ENCODE measurements around the gene ANKRD16.

The ANKRD16 gene

DNA sequence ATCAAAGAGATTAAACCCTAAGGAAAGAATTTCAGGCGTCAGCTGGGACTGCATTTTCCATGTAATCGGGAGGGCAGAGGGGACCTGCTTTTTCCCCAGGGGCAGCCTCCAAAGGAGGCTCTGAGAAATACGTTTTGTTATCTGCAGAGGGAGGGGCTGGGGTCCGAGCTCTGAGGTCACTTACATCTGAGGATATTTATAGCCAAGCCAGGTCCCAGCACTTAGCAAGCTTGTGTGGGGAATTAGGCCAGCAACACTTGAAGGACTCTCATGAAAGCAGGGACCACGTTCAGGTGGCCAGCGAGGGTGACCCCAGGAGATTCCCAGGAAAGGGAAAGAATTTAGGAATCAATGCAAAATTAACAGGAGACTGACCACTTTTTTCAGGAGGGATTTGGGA lies 55.9 kb downstream of the ANKRD16 start:
- Histone ChIP-seq H3K36me3 (ENCODE audit: control insufficient read depth, insufficient read depth, low read length) (no peaks in the 10 kb centered on the region), H4K5ac (ENCODE audit: low read length) (no peak overlapping the region), H3K4ac (ENCODE audit: low read depth, low read length) (no peak overlapping the region), H3K79me1 (ENCODE audit: low read length) (no peaks in the 10 kb centered on the region), H3K23ac (ENCODE audit: low read length) (no peak overlapping the region), H3K4me2 (ENCODE audit: low read length) (no peak overlapping the region), H2BK15ac (replicated peaks; ENCODE audit: low read depth) (no peak overlapping the region), H3K18ac (ENCODE audit: low read length) (no peak overlapping the region), H2BK120ac (ENCODE audit: low read depth, low read length) (no peak overlapping the region), H3K9ac (ENCODE audit: low read length) (no peak overlapping the region), H3K56ac (ENCODE audit: low read length) (no peak overlapping the region), H3K4me1 (ENCODE audit: control insufficient read depth, low read depth, low read length) (no peaks in the 10 kb centered on the region), H2BK5ac (ENCODE audit: low read length) (no peak overlapping the region), H3K79me2 (ENCODE audit: control insufficient read depth, insufficient read depth, low read length) (no peaks in the 10 kb centered on the region), H3K27me3 (ENCODE audit: insufficient read depth, low read length, poor library complexity) (no peaks in the 10 kb centered on the region), H4K8ac (ENCODE audit: low read depth, low read length) (no peak overlapping the region), H3K4me3 (ENCODE audit: low read length) (no peak overlapping the region), H2AK5ac (ENCODE audit: low read length) (no peak overlapping the region), H3K27ac (ENCODE audit: low read depth, low read length) (no peak overlapping the region)
- no CpG with 5 or more reads among the region's 6 CpGs for WGBS (ENCODE audit: extremely low coverage, insufficient coverage, low lambda C conversion rate)
- no peak for DNase-seq

DNA sequence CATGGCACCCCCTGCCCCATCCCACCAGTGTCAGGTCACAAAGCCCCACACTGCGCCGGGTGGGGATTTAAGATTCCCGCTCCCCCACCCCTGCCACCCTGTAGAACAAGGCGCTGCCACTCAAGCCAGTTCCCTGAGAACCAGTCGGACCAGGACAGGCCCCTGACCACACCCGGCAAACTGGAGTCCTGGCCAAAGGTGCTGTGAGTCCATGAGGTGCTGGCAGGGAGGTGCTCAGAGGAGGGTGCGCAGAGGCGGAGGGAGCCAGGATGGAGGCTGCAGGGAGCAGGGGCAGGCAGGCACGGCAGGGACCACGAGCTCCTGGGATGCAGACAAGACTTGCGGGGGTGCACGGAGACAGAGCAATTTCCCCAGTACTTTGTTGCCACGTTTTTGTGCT lies 56.7 kb downstream of the ANKRD16 start:
- Histone ChIP-seq H3K9ac (ENCODE audit: low read length) (no peak overlapping the region), H4K5ac (ENCODE audit: low read length) (no peak overlapping the region), H3K23ac (ENCODE audit: low read length) (no peak overlapping the region), H2BK120ac (ENCODE audit: low read depth, low read length) (no peak overlapping the region), H2BK5ac (ENCODE audit: low read length) (no peak overlapping the region), H3K79me2 (ENCODE audit: control insufficient read depth, insufficient read depth, low read length) (no peaks in the 10 kb centered on the region), H3K36me3 (ENCODE audit: control insufficient read depth, insufficient read depth, low read length) (no peaks in the 10 kb centered on the region), H4K8ac (ENCODE audit: low read depth, low read length) (no peak overlapping the region), H3K56ac (ENCODE audit: low read length) (no peak overlapping the region), H3K4me2 (ENCODE audit: low read length) (no peak overlapping the region), H2AK5ac (ENCODE audit: low read length) (no peak overlapping the region), H3K27me3 (ENCODE audit: insufficient read depth, low read length, poor library complexity) (no peaks in the 10 kb centered on the region), H3K18ac (ENCODE audit: low read length) (no peak overlapping the region), H3K4ac (ENCODE audit: low read depth, low read length) (no peak overlapping the region), H2BK15ac (replicated peaks; ENCODE audit: low read depth) (no peak overlapping the region), H3K4me3 (ENCODE audit: low read length) (no peak overlapping the region), H3K27ac (ENCODE audit: low read depth, low read length) (no peak overlapping the region), H3K79me1 (ENCODE audit: low read length) (no peaks in the 10 kb centered on the region), H3K4me1 (ENCODE audit: control insufficient read depth, low read depth, low read length) (no peaks in the 10 kb centered on the region)
- no CpG with 5 or more reads among the region's 13 CpGs for WGBS (ENCODE audit: extremely low coverage, insufficient coverage, low lambda C conversion rate)
- no peak for DNase-seq

DNA sequence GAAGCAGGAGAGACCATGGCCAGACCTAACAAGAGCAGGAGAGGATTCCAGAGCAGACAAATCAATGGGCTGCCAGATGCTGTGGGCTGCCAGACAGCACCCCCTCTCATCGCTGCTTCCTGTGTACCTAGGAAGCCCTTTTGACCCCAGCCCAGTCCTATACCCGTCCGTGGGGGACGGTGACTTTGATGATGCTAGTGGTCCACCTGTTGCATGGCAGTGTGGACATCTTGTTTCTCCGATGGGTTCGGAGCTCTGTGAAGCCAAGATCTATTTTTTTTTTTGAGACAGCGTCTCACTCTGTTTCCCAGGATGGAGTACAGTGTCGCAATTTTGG lies 58.3 kb downstream of the ANKRD16 start:
- H3K18ac ChIP-seq (ENCODE audit: low read length), result no peak overlapping the region
- H3K56ac ChIP-seq (ENCODE audit: low read length), result no peak overlapping the region
- no peak overlapping the region for H2BK120ac ChIP-seq (ENCODE audit: low read depth, low read length)
- no peak overlapping the region for H2AK5ac ChIP-seq (ENCODE audit: low read length)
- H3K9ac ChIP-seq (ENCODE audit: low read length), result no peak overlapping the region
- H3K4me3 ChIP-seq (ENCODE audit: low read length), result no peak overlapping the region
- H3K27me3 ChIP-seq (ENCODE audit: insufficient read depth, low read length, poor library complexity), result no peaks in the 10 kb centered on the region
- H3K4me2 ChIP-seq (ENCODE audit: low read length), result no peak overlapping the region
- H3K4me1 ChIP-seq (ENCODE audit: control insufficient read depth, low read depth, low read length), result no peaks in the 10 kb centered on the region
- DNase-seq, result no peak
- H2BK15ac ChIP-seq (replicated peaks; ENCODE audit: low read depth), result no peak overlapping the region
- no peak overlapping the region for H3K4ac ChIP-seq (ENCODE audit: low read depth, low read length)
- no peaks in the 10 kb centered on the region for H3K36me3 ChIP-seq (ENCODE audit: control insufficient read depth, insufficient read depth, low read length)
- no peak overlapping the region for H4K5ac ChIP-seq (ENCODE audit: low read length)
- no peak overlapping the region for H4K8ac ChIP-seq (ENCODE audit: low read depth, low read length)
- no peaks in the 10 kb centered on the region for H3K79me2 ChIP-seq (ENCODE audit: control insufficient read depth, insufficient read depth, low read length)
- no peak overlapping the region for H2BK5ac ChIP-seq (ENCODE audit: low read length)
- no peaks in the 10 kb centered on the region for H3K79me1 ChIP-seq (ENCODE audit: low read length)
- no peak overlapping the region for H3K23ac ChIP-seq (ENCODE audit: low read length)
- no peak overlapping the region for H3K27ac ChIP-seq (ENCODE audit: low read depth, low read length)
- no CpG with 5 or more reads among the region's 8 CpGs for WGBS (ENCODE audit: extremely low coverage, insufficient coverage, low lambda C conversion rate)

DNA sequence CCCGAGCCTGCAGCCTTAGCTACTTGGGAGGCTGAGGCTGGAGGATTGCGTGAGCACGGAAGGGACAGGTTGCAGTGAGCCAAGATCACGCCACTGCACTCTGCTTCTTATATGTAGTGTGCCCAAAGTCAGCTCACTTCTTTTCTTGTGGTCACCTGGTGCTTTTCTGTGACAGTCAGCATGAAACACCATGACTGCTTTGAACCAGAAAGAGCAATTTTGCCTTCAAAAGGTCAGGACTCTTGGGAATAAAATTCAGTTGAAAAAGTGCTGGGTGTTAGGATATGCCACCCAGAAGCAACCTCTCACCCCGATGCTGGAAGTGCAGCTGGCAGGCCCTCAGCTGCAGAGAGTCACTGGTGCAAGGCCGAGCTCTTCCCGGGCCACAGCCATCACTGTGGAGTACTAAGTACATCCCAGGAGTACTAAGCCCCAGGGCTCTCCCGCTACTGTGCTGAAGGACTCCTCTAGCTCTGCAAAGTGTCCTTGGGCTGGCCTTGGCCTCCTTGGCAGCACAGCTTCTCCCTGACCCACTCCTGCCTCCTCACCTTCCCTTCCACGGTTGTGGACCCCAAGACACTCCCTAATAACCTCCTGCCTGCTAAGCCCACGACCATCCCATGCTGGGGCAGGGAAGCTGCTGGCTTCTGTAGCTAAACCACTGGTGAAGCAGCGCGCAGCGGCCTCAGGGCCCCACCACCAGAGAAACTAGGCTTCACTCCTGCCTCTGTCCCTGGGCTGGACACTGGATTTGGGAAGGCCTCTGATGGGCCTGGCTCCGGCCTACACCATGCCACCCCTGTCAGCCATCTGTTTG lies 58.9 kb downstream of the ANKRD16 start:
- H3K4me1 ChIP-seq (ENCODE audit: control insufficient read depth, low read depth, low read length), result no peaks in the 10 kb centered on the region
- H3K79me1 ChIP-seq (ENCODE audit: low read length), result no peaks in the 10 kb centered on the region
- no CpG with 5 or more reads among the region's 14 CpGs for WGBS (ENCODE audit: extremely low coverage, insufficient coverage, low lambda C conversion rate)
- no peaks in the 10 kb centered on the region for H3K27me3 ChIP-seq (ENCODE audit: insufficient read depth, low read length, poor library complexity)
- H2BK120ac ChIP-seq (ENCODE audit: low read depth, low read length), result no peak overlapping the region
- H3K23ac ChIP-seq (ENCODE audit: low read length), result no peak overlapping the region
- H3K4me3 ChIP-seq (ENCODE audit: low read length), result no peak overlapping the region
- H3K79me2 ChIP-seq (ENCODE audit: control insufficient read depth, insufficient read depth, low read length), result no peaks in the 10 kb centered on the region
- H2AK5ac ChIP-seq (ENCODE audit: low read length), result no peak overlapping the region
- H4K5ac ChIP-seq (ENCODE audit: low read length), result no peak overlapping the region
- no peak overlapping the region for H3K56ac ChIP-seq (ENCODE audit: low read length)
- no peak overlapping the region for H3K27ac ChIP-seq (ENCODE audit: low read depth, low read length)
- DNase-seq, result no peak
- no peaks in the 10 kb centered on the region for H3K36me3 ChIP-seq (ENCODE audit: control insufficient read depth, insufficient read depth, low read length)
- H3K18ac ChIP-seq (ENCODE audit: low read length), result no peak overlapping the region
- no peak overlapping the region for H3K9ac ChIP-seq (ENCODE audit: low read length)
- H3K4ac ChIP-seq (ENCODE audit: low read depth, low read length), result no peak overlapping the region
- H2BK5ac ChIP-seq (ENCODE audit: low read length), result no peak overlapping the region
- H2BK15ac ChIP-seq (replicated peaks; ENCODE audit: low read depth), result no peak overlapping the region
- no peak overlapping the region for H3K4me2 ChIP-seq (ENCODE audit: low read length)
- no peak overlapping the region for H4K8ac ChIP-seq (ENCODE audit: low read depth, low read length)

DNA sequence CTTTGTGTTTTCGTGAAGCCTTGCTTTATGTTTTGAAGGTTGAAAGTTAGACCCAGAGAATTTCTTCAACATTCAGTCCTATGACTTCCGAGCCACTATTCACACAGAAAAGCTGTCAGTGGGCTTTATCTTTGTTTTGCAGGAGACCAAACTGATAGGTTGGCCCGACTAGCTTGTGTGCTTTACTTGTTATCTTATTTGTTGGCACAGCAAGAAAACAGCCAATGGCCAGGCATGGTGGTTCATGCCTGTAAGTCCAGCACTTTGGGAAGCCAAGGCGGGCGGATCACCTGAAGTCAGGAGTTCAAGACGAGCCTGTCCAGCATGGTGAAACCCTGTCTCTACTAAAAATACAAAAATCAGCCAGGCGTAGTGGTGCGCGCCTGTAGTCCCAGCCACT lies 60.4 kb downstream of the ANKRD16 start:
- Histone ChIP-seq H3K56ac (ENCODE audit: low read length) (no peak overlapping the region), H3K18ac (ENCODE audit: low read length) (no peak overlapping the region), H3K23ac (ENCODE audit: low read length) (no peak overlapping the region), H3K79me2 (ENCODE audit: control insufficient read depth, insufficient read depth, low read length) (no peaks in the 10 kb centered on the region), H4K8ac (ENCODE audit: low read depth, low read length) (no peak overlapping the region), H3K79me1 (ENCODE audit: low read length) (no peaks in the 10 kb centered on the region), H3K4me2 (ENCODE audit: low read length) (no peak overlapping the region), H3K27me3 (ENCODE audit: insufficient read depth, low read length, poor library complexity) (no peaks in the 10 kb centered on the region), H3K36me3 (ENCODE audit: control insufficient read depth, insufficient read depth, low read length) (no peaks in the 10 kb centered on the region), H3K4me1 (ENCODE audit: control insufficient read depth, low read depth, low read length) (no peaks in the 10 kb centered on the region), H3K4ac (ENCODE audit: low read depth, low read length) (no peak overlapping the region), H2AK5ac (ENCODE audit: low read length) (no peak overlapping the region), H3K27ac (ENCODE audit: low read depth, low read length) (no peak overlapping the region), H2BK5ac (ENCODE audit: low read length) (no peak overlapping the region), H3K9ac (ENCODE audit: low read length) (no peak overlapping the region), H4K5ac (ENCODE audit: low read length) (no peak overlapping the region), H3K4me3 (ENCODE audit: low read length) (no peak overlapping the region), H2BK15ac (replicated peaks; ENCODE audit: low read depth) (no peak overlapping the region), H2BK120ac (ENCODE audit: low read depth, low read length) (no peak overlapping the region)
- no CpG with 5 or more reads among the region's 9 CpGs for WGBS (ENCODE audit: extremely low coverage, insufficient coverage, low lambda C conversion rate)
- no peak for DNase-seq

DNA sequence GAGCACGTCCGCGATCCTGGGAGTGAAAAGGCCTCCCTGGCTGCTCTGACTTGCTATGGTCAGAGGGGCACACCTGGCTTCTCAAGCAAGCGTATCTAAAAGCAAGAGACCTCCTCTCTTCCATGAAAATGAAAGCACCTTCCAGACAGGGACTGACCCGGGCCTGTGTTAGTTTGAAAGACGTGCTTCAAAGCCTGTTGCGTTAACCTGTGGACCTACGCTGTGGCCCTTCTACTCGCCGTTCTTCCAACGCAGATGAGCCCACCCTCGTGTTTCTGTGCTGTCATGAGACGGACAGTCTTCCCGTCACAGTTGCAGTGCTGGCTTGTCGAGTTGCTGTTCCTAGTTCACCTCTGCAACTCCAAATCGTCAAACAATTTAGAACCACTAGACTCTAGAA lies 61.0 kb downstream of the ANKRD16 start:
- Histone ChIP-seq H2BK15ac (replicated peaks; ENCODE audit: low read depth) (no peak overlapping the region), H3K4ac (ENCODE audit: low read depth, low read length) (no peak overlapping the region), H4K8ac (ENCODE audit: low read depth, low read length) (no peak overlapping the region), H2AK5ac (ENCODE audit: low read length) (no peak overlapping the region), H3K27ac (ENCODE audit: low read depth, low read length) (no peak overlapping the region), H3K18ac (ENCODE audit: low read length) (no peak overlapping the region), H3K23ac (ENCODE audit: low read length) (no peak overlapping the region), H3K79me1 (ENCODE audit: low read length) (no peaks in the 10 kb centered on the region), H3K36me3 (ENCODE audit: control insufficient read depth, insufficient read depth, low read length) (no peaks in the 10 kb centered on the region), H3K27me3 (ENCODE audit: insufficient read depth, low read length, poor library complexity) (no peaks in the 10 kb centered on the region), H3K79me2 (ENCODE audit: control insufficient read depth, insufficient read depth, low read length) (no peaks in the 10 kb centered on the region), H3K4me1 (ENCODE audit: control insufficient read depth, low read depth, low read length) (no peaks in the 10 kb centered on the region), H3K4me2 (ENCODE audit: low read length) (no peak overlapping the region), H3K4me3 (ENCODE audit: low read length) (no peak overlapping the region), H2BK120ac (ENCODE audit: low read depth, low read length) (no peak overlapping the region), H3K9ac (ENCODE audit: low read length) (no peak overlapping the region), H3K56ac (ENCODE audit: low read length) (no peak overlapping the region), H4K5ac (ENCODE audit: low read length) (no peak overlapping the region), H2BK5ac (ENCODE audit: low read length) (no peak overlapping the region)
- no peak for DNase-seq
- no CpG with 5 or more reads among the region's 16 CpGs for WGBS (ENCODE audit: extremely low coverage, insufficient coverage, low lambda C conversion rate)
